IMR-90 (cell line): ENCODE data around the gene IGIP. TPM values are rescaled to one million over a fixed set of nuclear protein-coding genes. Genes with fewer than 3 reads are reported as not detected.

Source experiments
- ATAC-seq: fragments of 200-7000 bp; cut with Tn5 transposase; 2 replicates; pipeline ENCODE4 v1.9.1; 2020; ENCODE audit warnings: low read depth, mild to moderate bottlenecking, moderate library complexity
- BruUV-seq: library from RNA; stranded (reverse); fragments of 400-500 nt; replicated peaks from 2 replicates; lab custom pipeline; 2021; lab: Mats Ljungman, UMichigan
- CTCF ChIA-PET: fragments of 300-600 bp; formaldehyde crosslinking; extraction: SDS; loops from one replicate; lab custom pipeline; 2021; ENCODE audit warnings: antibody characterized with exemption; lab: Yijun Ruan, JAX
- POLR2A ChIA-PET: fragments of 300-600 bp; sonication (Branson Sonifier 250); formaldehyde crosslinking; loops from one replicate; lab custom pipeline; 2022; ENCODE audit warnings: antibody characterized with exemption; ENCODE audit not compliant: unreplicated experiment; lab: Charles Lee
- DNase-seq: peaks from one replicate; pipeline ENCODE4 v3.0.0; 2013
- H2AFZ ChIP-seq: replicated peaks from 2 replicates; pipeline ENCODE3; 2013; ENCODE audit warnings: low read length, mild to moderate bottlenecking; ENCODE audit not compliant: poor library complexity
- H2AK5ac ChIP-seq: 2 replicates; pipeline ENCODE4 v1.6.1; 2013; ENCODE audit warnings: low read depth, low read length, inconsistent platforms
- H2AK9ac ChIP-seq: replicated peaks from 2 replicates; pipeline ENCODE3; 2013; ENCODE audit warnings: mild to moderate bottlenecking, low read depth, low read length, moderate library complexity; ENCODE audit not compliant: poor library complexity
- H2BK120ac ChIP-seq: 2 replicates; pipeline ENCODE4 v1.6.1; 2013; ENCODE audit warnings: low read depth, low read length, inconsistent platforms
- H2BK15ac ChIP-seq: 3 replicates; pipeline ENCODE4 v1.6.1; 2013; ENCODE audit warnings: low read depth, low read length, inconsistent platforms
- H2BK20ac ChIP-seq: 2 replicates; pipeline ENCODE4 v1.6.1; 2013; ENCODE audit warnings: low read depth, mild to moderate bottlenecking, inconsistent platforms, low read length, moderate library complexity
- H2BK5ac ChIP-seq: 2 replicates; pipeline ENCODE4 v1.6.1; 2013; ENCODE audit warnings: mild to moderate bottlenecking, low read depth, low read length, inconsistent platforms; ENCODE audit not compliant: poor library complexity, severe bottlenecking
- H3K14ac ChIP-seq: replicated peaks from 2 replicates; pipeline ENCODE4 v1.6.1; 2013; ENCODE audit warnings: low read depth, low read length, inconsistent platforms
- H3K18ac ChIP-seq: 2 replicates; pipeline ENCODE4 v1.6.1; 2013; ENCODE audit warnings: low read depth, low read length, control low read depth
- H3K23ac ChIP-seq: 2 replicates; pipeline ENCODE4 v1.6.1; 2013; ENCODE audit warnings: low read depth, low read length, inconsistent platforms
- H3K27ac ChIP-seq: 2 replicates; pipeline ENCODE4 v1.5.1; 2013; ENCODE audit warnings: mild to moderate bottlenecking, control low read depth, low read length; ENCODE audit not compliant: insufficient read depth
- H3K27me3 ChIP-seq: 2 replicates; pipeline ENCODE4 v1.6.1; 2013; ENCODE audit warnings: low read length; ENCODE audit not compliant: control insufficient read depth, insufficient read depth
- H3K36me3 ChIP-seq: 2 replicates; pipeline ENCODE4 v1.6.1; 2013; ENCODE audit warnings: low read length, mixed read lengths; ENCODE audit not compliant: control insufficient read depth, insufficient read depth
- H3K4ac ChIP-seq: 2 replicates; pipeline ENCODE4 v1.6.1; 2013; ENCODE audit warnings: low read depth, low read length, inconsistent platforms
- H3K4me1 ChIP-seq: 2 replicates; pipeline ENCODE4 v1.6.1; 2013; ENCODE audit warnings: low read length, mixed read lengths; ENCODE audit not compliant: control insufficient read depth, insufficient read depth
- H3K4me2 ChIP-seq: 2 replicates; pipeline ENCODE4 v1.6.1; 2013; ENCODE audit warnings: low read depth, mild to moderate bottlenecking, control low read depth, low read length, moderate library complexity
- H3K4me3 ChIP-seq: 2 replicates; pipeline ENCODE4 v1.5.1; 2013; ENCODE audit warnings: low read depth, mild to moderate bottlenecking, control low read depth, low read length, moderate library complexity; ENCODE audit not compliant: insufficient read depth
- H3K56ac ChIP-seq: 2 replicates; pipeline ENCODE4 v1.6.1; 2013; ENCODE audit warnings: low read length, inconsistent platforms; ENCODE audit not compliant: insufficient read depth; ENCODE audit errors: extremely low read depth
- H3K79me1 ChIP-seq, 2 experiments: 2 replicates each; pipeline ENCODE4 v1.6.1; 2013; ENCODE audit warnings: low read length in 2 of 2, inconsistent platforms in 1 of 2, low read depth in 1 of 2
- H3K9ac ChIP-seq: 2 replicates; pipeline ENCODE4 v1.6.1; 2013; ENCODE audit warnings: low read depth, low read length, control low read depth
- H3K9me1 ChIP-seq: 2 replicates; pipeline ENCODE4 v1.6.1; 2013; ENCODE audit warnings: low read length, inconsistent platforms; ENCODE audit not compliant: insufficient read depth
- H3K9me3 ChIP-seq: 2 replicates; pipeline ENCODE4 v1.6.1; 2013; ENCODE audit warnings: low read length; ENCODE audit not compliant: control insufficient read depth, insufficient read depth
- H4K20me1 ChIP-seq: 2 replicates; pipeline ENCODE4 v1.6.1; 2013; ENCODE audit warnings: low read length, inconsistent platforms; ENCODE audit not compliant: insufficient read depth
- H4K5ac ChIP-seq: 2 replicates; pipeline ENCODE4 v1.6.1; 2013; ENCODE audit warnings: mild to moderate bottlenecking, low read depth, low read length, control low read depth
- H4K8ac ChIP-seq, 2 experiments: 2 replicates each; pipeline ENCODE4 v1.6.1; 2013; ENCODE audit warnings: low read depth in 2 of 2, low read length in 2 of 2, control low read depth in 1 of 2, inconsistent platforms in 1 of 2
- H4K91ac ChIP-seq: 2 replicates; pipeline ENCODE4 v1.6.1; 2013; ENCODE audit warnings: low read depth, low read length, inconsistent platforms; ENCODE audit not compliant: insufficient read depth
- CEBPB ChIP-seq: IDR thresholded peaks from 2 replicates; pipeline ENCODE4 v1.6.1; 2012; ENCODE audit warnings: low read depth, low read length, improper control_type of control experiment
- CHD1 ChIP-seq: IDR thresholded peaks from 2 replicates; pipeline ENCODE4 v1.6.1; 2012; ENCODE audit warnings: low read depth, low read length, improper control_type of control experiment
- CTCF ChIP-seq: conservative IDR thresholded peaks from 2 replicates; pipeline ENCODE4 v1.5.1; 2012; ENCODE audit warnings: mild to moderate bottlenecking, low read depth, low read length, improper control_type of control experiment
- POLR2A ChIP-seq: IDR thresholded peaks from 2 replicates; pipeline ENCODE4 v1.6.1; 2012; ENCODE audit warnings: mild to moderate bottlenecking, low read depth, low read length
- USF2 ChIP-seq: fragments of 150-350 bp; IDR thresholded peaks from 2 replicates; pipeline ENCODE4 v1.6.1; 2017; ENCODE audit warnings: mild to moderate bottlenecking, antibody characterized with exemption, low read length, low read depth
- WGBS, 2 experiments: methylation state at CpG; one replicate each; pipeline versions ENCODE4 v1.1.5 to v1.1.7; 2013; ENCODE audit warnings: missing lambda C conversion rate in 2 of 2; ENCODE audit not compliant: insufficient read length in 1 of 2; ENCODE audit errors: extremely low coverage in 2 of 2; 5-methylcytosine and 5-hydroxymethylcytosine counted together
- dilution Hi-C: fragments of 300-500 bp; cut with HindIII; formaldehyde crosslinking; loops from one replicate; pipeline ENCODE4 v1.14.3; 2018; ENCODE audit warnings: low sequenced_read_pairs; ENCODE audit not compliant: unreplicated experiment
- in situ Hi-C: fragments of 300-500 bp; cut with MboI; formaldehyde crosslinking; loops from 3 replicates; pipeline ENCODE4 v1.14.3; 2019; ENCODE audit warnings: low sequenced_read_pairs, inconsistent platforms, mixed read lengths
- intact Hi-C: fragments of 100-400 bp; cut with micrococcal nuclease; formaldehyde crosslinking; loops from 2 replicates; pipeline ENCODE4 v1.10.0; 2022
- polyA plus RNA-seq, 3 experiments: library from polyadenylated mRNA; depleted of rRNA; stranded (reverse); fragments of >200 nt; gene quantifications; 2 replicates each; pipeline ENCODE4 v1.2.3, GENCODE V29; 2012; ENCODE audit warnings: low replicate concordance in 1 of 3
- total RNA-seq: library from RNA; depleted of rRNA; stranded (reverse); fragments of >200 nt; gene quantifications from 2 replicates; pipeline ENCODE4 v1.2.3, GENCODE V29; 2012

The IGIP gene
- total and polyA plus RNA-seq, 2 of the 4 experiments (the other 2 are of a cell fraction) = 1.2 to 5.0 TPM

- no peaks in the 10 kb centered on the region for H3K36me3 ChIP-seq
- no peak overlapping the region for H3K23ac ChIP-seq
- H4K5ac ChIP-seq = no peak overlapping the region
- H4K91ac ChIP-seq = no peak overlapping the region
- no peak overlapping the region for H3K4ac ChIP-seq
- no peak overlapping the region for H3K4me3 ChIP-seq
- no peak overlapping the region for H3K27ac ChIP-seq
- CTCF ChIA-PET = interaction anchor here (0.9 to 3.1 kb wide), 9 partner anchors 9 to 371 kb away, joined by 3 to 31 read pairs (median 4); no protein-coding TSS in a partner anchor
- H3K79me1 ChIP-seq = peaks cover 14 to 45% of the 10 kb centered on the region in 2 experiments; a peak in 3 of 4 replicates
- in situ Hi-C loops = no loop called here
- no peak overlapping the region for H2BK120ac ChIP-seq
- H2BK5ac ChIP-seq = no peak overlapping the region
- H2BK15ac ChIP-seq = no peak overlapping the region
- POLR2A ChIA-PET = no interaction called here
- H3K56ac ChIP-seq = no peak overlapping the region
- no peaks in the 10 kb centered on the region; the same call in 1 of the 2 replicates for H3K4me1 ChIP-seq
- H4K8ac ChIP-seq = no peak overlapping the region
- H3K18ac ChIP-seq = no peak overlapping the region
- no peaks in the 10 kb centered on the region for H3K9me3 ChIP-seq
- no peak overlapping the region for H2BK20ac ChIP-seq
- H2AK9ac ChIP-seq = no peak overlapping the region
- H2AK5ac ChIP-seq = no peak overlapping the region
- intact Hi-C loops = no loop called here
- H2AFZ ChIP-seq = no peak overlapping the region
- H3K27me3 ChIP-seq = no peaks in the 10 kb centered on the region; the same call in 1 of the 2 replicates
- no peak for DNase-seq
- no peak overlapping the region for H3K4me2 ChIP-seq
- dilution Hi-C loops = no loop called here
- no peak overlapping the region for H3K14ac ChIP-seq
- H4K20me1 ChIP-seq = peaks cover 57% of the 10 kb centered on the region
- H3K9ac ChIP-seq = no peak overlapping the region
- peaks cover 7% of the 10 kb centered on the region; the same call in 1 of the 2 replicates for H3K9me1 ChIP-seq
- 23% methylated on average over 8 of the region's 14 CpGs; no CpG with 5 or more reads in 1 of the 2 experiments for WGBS, 2 experiments
- BruUV-seq = no TSS peak
- no peak for ATAC-seq
- TF ChIP-seq CHD1 (no peak), CTCF (no peak), CEBPB (no peak), USF2 (no peak), POLR2A (no peak)
Measured at GRCh38 chr5:140146523-140146842, 20.7 kb downstream of the IGIP start.
